ENCODE results near the gene FHOD3.

Gene FHOD3

DNA sequence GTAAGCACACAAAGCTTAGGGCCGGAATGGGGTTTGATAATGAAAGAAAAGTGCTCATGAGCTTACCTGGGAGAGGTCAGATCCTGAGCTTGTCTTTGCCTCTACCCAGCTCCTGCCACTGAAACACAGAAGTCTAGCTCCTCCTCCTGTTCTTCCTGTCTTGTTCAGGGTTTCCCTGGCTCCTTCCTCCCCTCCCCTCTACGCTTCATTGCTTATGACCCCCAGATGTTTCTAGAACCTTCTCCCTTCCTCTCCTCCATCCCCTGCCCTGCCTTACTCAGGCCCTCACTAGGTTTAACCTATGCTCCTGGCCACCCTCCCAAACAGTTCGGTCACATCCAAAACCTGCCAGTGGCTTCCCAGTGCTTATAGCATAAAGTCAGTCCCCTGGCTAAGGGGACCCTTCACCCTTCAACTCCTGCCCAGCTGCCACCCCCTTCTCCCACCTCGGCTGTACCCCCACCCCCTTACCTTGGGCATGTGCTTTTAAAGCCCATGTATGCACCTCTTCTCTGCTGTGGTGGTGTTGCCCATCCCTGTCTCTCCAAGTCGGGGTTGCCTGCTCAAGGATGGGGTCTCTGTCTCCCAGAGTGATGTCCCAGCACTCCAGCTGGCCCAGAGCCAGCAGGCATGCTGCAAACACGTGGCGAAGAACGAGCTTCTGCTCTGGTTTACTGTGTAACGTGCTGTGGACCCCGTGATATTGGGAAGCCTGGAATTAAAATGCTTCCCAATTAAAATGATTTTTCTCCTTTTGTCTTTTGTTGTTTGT, 297.7 kb downstream of the FHOD3 start:
- no peak for DNase-seq (ENCODE audit: low read depth)

DNA sequence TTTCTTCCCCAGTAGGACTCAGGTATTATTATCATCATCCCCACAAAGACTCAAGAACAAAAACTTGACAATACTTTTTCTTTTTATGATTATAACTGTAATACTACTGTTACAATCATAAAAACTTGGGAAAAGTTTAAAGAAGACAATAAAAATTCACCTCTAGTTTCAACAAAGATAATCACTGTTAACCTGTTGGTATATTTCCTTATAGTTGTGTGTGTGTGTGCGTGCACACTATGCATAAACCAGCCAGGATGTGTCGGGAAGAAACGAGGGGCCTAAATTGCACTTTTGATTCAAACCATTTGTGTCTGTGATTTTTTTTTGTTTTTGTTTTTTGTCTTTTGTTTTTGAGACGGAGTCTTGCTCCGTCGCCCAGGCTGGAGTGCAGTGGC, 298.3 kb downstream of the FHOD3 start:
- DNase-seq (ENCODE audit: low read depth), result no peak

DNA sequence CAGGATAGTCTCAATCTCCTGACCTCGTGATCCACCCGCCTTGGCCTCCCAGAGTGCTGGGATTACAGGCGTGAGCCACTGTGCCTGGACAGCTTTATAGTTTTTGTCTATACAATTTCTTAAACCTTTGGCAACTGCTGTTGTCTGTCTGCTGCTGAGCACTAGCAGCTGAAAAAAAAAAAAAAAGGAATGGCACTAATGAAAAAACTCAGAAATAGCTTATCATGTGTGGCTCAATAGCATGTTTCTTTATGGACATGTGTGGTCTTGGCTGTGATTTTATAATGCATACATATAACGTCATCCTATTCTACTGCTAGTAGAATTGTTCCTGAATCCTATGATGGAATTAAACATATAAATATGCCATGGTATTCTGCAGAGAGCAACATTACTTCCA, 300.1 kb downstream of the FHOD3 start:
- DNase-seq (ENCODE audit: low read depth), result no peak

DNA sequence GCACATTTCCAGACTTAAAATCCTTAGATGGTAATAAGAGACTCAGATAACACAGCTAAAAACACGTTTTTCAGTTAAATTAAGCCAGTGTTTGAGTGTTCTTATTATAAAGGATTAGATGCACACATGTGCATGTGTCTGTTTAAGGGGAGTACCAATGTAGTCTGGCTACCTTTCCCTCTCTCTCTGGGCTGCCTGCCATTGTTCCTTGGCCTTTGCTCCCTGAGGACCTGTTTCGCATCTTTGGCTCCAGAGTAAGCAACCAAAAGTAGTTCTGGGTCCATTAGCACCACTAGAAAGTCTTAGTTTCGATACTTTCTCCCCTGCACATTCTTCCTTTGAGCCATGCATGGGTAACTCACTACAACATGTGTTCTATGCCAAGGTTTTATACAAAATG, 303.0 kb downstream of the FHOD3 start:
- DNase-seq (ENCODE audit: low read depth), result no peak

DNA sequence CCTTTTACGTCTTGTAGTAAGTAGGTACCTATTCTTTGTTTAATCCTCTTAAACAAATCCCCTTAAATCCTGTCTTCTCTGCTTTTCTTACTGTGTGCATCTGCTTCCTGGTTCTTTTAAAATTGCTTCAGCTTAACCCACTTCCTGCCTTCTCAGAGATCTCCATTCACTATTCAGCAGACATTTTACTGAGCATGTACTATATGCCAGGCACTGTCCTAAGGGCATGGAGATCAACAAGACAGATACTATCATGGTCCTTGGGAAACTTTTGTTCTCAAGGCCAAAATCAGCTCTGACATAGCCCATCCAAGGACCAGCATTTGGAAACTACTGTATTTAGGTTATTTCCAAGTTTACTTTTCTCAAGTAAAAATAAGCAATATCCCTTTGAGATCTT, 303.8 kb downstream of the FHOD3 start:
- no peak for DNase-seq (ENCODE audit: low read depth)

DNA sequence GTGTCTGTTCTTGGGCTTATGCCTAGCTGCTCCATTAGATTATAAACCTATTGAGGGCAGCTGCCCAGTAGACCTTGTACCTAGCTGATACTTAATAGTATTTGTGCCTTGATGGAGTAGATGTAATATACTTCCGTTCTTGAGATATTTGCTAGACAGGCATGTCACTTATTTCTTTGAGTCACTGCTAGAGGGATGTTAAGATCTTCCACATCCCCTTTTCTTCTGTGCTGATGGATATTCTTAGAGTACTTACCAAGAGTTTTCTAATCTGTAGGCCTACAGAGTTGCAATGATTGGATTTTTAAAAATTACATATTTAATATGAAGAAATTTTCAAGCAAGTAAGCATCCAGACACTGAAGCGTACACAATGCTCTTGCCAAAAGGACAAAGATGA, 304.6 kb downstream of the FHOD3 start:
- DNase-seq (ENCODE audit: low read depth), result no peak

DNA sequence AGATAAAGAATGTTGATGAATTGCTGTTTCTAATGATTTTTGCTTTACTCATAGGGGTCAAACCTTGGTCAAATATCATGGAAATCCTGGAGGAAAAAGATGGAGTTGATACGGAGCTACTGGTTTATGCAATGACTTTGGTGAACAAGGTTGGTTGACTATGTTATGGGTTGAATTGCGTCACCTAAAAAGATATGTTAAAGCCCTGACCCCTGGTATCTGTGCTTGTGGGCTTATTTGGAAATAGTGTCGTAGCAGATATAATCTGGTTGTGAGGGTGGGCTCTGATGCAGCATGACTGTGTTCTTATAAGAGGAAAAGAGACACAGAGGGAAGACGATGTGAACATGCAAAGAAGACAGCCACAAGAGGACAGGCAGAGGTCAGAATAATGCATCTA, 305.1 kb downstream of the FHOD3 start:
- DNase-seq (ENCODE audit: low read depth), result no peak

DNA sequence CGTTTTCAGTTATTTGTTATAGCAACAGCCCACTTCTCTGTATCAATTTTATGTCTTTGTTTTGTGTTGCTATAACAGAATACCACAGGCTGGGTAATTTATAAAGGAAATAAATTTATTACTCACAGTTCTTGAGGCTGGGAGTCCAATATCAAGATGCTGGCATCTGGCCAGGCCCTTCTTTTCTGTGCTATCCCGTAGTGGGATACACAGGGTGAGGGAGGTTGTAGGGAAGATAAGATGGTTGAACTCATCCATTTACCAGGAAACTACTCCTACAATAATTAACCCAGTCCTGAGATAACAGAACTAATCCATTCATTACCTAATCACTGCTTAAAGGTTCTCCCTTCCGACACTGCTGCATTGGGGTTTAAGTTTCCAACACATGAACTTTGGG, 310.6 kb downstream of the FHOD3 start:
- no peak for DNase-seq (ENCODE audit: low read depth)

DNA sequence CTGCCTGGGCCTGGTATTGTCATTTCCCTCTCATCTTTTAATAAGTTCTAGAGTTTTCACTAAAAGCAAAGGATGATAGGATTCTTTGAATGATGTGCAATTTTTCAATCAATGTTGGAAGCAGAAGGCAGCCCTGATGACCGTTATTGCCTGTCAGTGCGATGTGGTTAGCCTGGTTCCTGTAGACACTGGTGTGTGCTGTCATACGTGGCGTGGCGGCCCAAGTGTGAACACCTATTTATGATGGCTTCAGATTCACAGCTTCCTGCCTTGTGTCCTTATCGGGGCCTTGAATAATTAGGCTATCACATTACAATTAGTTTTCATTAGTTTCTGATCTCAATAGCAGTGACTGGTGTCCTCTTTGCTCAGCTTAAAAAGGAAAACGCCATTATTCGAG, 312.7 kb downstream of the FHOD3 start:
- DNase-seq (ENCODE audit: low read depth), result no peak

DNA sequence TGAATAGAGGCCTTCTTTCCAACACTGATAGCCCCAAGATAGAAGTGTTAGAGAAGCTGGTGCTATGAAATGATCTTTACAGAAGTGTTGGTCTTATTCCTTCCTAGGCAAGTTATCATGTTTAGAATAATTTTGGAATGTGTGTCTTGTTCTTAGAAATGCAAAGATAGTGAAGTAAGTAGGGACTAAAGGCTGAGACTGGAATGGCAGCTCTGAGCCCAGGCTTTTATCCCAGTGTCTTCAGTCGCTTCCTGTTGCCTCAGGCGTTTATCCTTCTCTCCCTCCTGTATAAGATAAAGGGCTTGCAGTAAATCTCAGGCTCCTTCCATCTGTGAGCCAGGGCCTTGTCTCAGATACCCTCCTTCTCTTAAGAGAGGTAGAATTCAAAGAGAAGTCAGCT, 313.1 kb downstream of the FHOD3 start:
- DNase-seq (ENCODE audit: low read depth), result no peak

DNA sequence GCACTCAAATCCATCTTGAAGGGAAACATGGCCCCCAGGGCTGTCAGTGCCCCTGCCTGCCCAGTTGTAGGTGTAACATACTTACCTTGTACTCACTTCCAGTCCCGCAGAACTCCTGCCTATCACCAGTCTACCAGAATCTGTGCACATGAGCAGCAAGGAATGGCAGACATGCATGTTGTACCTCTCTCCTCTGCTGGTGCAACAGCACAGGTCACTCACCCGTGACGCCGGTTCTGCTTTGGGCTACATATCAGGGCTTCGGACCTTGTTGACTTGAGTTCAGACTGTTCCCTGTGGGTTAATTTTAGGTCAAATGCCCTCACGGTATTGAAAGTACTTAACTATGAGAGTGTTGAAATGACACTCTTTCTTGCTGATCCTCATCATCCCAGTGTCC, 315.6 kb downstream of the FHOD3 start:
- DNase-seq (ENCODE audit: low read depth), result no peak

DNA sequence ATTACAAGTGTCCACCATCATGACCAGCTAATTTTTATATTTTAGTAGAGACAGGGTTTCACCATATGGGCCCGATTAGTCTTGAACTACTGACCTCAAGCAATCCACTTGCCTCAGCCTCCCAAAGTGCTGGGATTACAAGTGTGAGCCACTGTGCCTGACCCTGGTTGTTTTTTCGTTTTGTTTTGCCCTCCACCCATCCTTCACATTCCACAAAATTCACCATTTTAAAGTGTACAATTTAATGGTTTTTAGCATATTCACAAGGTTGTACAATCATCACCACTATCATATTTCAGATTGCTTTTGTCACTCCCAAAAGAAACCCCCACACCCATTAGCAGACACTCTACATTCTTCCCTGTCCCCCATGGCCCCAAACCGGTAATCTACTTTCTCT, 316.3 kb downstream of the FHOD3 start:
- DNase-seq (ENCODE audit: low read depth), result no peak

DNA sequence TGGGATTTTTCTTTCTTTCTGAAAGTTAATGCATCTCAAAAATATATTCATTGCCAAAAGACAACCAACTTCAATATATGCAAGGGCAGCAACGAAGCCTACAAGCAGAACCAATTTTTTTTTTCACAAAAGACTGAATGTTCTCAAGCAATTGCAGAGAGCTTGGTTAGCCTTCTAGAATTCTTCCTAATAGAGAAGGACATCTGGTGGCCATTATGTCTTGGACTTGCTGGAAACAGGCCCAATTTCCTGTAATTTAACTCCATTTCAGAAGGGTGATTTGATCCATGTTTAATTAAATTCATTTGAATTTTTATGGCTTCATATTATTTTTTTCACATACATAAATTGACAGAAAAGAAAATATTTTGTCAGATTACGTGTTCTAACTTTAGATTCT, 323.3 kb downstream of the FHOD3 start:
- DNase-seq (ENCODE audit: low read depth), result no peak

DNA sequence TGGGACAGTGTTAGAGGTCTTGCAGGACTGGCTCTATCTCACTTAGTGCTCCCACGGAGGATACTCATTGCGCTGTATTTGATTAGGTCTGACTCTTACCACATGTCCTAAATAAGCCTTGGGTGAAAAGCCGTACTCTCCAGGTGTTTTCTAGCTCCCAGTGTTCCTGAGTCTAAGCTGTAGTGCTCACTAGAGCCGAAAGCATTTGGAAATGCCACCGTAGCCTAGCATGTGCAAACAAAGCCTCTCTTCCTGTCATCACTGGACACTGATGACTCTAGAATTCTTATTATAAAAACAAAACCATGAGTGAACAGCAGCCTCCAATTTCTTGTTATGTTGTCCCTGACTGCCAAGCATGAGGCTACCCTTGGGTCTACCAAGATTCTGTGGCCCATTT, 325.1 kb downstream of the FHOD3 start:
- DNase-seq (ENCODE audit: low read depth), result no peak

DNA sequence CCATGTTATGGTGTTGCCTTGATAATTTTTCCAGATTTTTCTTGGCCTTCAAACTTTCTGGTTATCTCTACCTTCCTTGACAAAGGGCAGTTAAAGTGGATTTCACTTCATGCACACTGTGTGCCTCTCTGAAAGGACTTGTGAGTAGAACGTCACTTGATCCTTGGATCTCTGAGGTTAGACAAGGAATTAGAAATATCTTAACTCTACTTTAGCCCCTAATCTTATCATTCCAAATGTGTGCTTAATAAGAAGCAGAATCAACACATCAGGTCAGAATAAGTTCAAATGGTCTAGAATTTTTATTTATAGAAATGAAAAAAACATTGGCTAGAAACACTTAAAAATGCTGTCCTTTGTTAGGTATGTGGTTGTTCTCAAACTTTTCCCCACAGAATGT, 325.6 kb downstream of the FHOD3 start:
- DNase-seq (ENCODE audit: low read depth), result no peak

DNA sequence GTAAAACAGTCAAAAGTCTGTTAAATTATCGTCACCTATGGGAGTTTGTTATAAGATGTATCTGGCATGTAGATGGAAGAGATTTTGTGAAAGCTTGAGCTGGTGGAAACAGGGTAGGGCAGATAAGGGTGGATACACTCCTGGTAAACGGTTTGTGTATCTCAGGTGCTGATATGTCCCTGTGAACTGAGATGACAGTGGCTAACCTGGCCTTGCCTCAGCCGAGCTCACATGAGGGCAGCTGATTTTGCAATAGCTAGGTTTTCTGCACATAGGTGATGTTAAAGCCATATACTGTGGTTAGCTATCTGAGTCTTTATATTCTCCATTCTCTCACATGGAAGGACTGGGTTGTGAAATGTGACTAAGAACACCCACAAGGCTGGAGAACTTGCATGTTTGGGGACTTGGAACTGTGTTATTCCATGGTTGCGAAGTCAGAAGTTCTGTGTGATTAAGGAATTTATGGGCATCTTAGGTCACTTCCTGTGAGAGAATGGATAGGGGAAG, 326.2 kb downstream of the FHOD3 start:
- no peak for DNase-seq (ENCODE audit: low read depth)

DNA sequence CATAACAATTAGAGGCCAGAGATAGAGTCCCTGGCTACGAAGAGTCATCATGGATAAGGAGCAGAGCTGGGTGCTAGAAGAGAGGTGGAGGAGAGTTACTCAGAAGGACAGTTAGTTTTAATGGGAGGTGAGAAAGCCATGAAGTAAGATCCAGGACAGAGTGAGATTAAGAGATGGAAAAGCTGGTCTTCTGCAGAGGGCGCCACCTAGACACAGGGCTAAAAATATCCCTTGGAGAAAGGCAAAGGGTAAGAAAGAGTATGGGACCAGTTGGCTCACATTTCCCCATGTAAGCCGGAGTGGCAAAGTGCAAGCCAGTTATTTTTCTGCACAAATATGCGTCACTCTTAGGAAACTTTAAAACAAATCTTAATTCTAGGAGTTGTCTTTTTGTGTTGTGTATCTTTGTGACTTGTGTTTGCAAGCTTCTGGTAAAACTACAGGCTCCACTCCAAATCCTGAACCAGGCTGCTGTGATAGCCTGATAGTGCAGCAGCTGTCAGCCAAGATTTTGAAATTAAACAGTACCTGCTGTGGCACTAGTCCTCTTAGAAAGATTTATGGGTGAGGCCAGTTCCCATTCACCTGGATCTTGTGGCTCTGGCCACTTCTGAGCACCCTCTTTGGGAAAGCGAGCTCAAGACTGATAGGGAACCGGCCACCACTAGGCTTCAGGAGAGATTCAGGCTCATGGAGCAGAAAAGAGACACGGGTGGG, 327.1 kb downstream of the FHOD3 start:
- no peak for DNase-seq (ENCODE audit: low read depth)

DNA sequence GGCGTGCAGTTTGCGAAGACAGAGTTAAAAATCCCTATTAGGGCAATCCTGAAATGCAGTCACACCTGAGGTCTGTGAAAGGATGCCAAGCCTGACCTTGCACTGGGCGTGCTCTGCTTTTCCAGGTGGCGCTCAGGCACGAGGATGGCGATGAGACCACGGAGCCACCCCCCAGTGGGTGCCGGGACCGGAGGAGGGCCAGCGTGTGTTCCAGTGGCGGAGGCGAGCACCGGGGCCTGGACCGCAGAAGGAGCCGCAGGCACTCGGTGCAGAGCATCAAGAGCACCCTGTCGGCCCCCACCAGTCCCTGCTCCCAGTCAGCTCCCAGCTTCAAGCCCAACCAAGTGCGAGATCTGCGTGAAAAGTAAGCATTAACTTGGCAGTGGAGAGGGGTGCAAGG, 327.9 kb downstream of the FHOD3 start:
- no peak for DNase-seq (ENCODE audit: low read depth)

DNA sequence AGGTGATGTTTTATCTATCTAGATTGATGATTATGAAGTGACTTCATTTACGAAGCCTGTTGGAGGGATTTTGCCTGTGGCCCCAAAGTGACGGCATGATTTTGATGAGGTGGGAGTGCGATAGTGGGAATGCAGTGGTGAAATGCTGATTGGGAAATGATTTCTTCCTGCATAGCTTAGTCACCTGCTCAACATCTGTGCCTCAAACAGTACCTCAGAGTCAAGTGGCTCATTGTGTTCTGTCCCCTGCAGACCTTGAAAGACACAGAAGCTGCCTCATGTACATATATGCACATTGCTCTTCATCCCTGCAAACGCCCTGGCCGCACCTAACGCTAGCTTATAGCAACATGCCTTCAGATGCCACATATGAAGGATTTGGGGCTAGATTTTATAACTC, 330.1 kb downstream of the FHOD3 start:
- no peak for DNase-seq (ENCODE audit: low read depth)

DNA sequence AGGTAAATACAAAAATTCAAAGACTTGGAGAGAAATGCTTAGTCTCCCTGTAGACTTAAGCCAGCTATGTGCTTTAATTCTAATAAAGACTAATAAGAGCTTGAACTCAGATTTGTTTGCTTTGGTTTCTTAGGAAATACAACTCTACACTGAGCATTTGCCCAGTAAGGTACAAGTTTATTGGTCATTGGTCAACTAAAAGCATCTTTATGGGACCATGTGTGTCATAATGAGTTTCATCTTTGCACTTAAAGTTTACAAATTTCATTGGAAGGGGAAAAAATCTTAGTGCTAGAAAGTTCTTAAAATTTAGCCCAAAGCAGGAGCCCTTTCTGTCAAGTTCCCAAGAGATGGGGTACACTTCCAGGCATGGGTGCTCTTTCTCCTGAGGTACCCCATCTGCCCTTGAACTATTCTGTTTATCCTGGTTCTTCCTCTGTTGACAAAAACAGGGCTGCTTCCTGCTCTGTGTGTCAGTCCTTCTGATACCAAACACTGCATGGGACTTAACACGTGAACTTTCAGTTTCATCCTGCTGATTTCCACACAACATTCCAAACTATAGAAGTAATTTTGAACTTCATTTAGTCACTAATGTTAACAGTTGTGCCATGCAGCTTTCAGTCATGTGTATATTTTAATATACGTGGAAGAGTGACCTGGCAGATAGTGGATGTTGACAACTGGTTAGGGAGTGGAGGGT, 331.1 kb downstream of the FHOD3 start:
- DNase-seq (ENCODE audit: low read depth), result no peak

DNA sequence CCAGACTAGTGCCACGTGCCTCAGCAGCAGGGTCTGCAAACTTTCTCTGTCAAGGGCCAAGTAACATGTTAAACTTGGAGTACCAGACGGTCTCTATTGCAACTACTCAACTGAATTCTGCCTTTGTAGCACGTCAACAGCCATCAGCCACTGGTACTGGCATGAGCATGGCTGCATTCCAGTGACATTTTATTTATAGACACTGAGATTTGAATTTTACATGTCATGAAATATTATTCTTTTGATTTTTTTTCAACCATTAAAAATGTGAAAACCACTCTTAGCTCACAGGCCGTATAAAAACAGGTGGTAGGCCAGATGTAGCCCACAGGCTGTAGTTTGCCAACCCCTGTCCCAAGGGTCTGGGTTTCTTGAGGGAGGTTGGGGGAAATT, 331.6 kb downstream of the FHOD3 start:
- no peak for DNase-seq (ENCODE audit: low read depth)

DNA sequence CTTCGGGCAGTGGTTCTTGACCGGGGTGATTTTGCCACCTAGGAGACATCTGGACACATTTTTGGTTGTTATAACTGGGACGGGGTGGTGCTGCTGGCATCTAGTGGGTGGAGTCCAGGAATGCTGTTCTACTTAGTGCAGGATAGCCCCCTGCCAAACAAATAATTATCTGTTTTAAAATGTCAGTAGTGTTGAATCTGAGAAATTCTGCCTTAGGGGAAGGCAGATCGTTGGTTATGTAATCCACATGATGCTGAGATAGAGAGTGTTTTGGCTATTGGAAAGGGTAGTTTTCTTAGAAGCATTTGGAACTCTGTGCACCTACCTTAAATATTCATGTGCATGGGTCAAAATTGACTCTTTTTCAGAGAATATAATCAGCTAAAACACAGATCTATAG, 332.3 kb downstream of the FHOD3 start:
- no peak for DNase-seq (ENCODE audit: low read depth)

DNA sequence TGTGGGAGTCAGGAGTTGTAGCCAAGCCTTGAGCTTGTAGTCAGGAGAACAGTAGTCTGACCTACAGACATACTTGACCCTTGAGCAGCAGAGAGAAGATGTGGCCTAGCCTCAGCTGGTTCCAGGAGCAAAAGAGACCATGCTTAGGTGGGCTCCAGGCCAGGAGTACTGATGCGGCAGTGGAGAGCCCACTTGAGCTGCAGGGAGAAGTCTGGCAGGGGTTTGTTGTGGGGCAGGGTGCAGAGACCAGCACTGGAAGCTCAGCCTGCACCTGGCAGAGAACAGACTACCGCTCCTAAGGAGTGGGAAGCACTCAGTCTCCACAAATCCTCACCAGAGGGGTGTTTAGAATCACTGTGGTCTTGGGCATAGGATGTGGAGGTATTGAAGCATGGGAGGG, 333.4 kb downstream of the FHOD3 start:
- DNase-seq (ENCODE audit: low read depth), result no peak

Data from activated T-helper 9 cell treated with anti-CD3 and anti-CD28 coated beads, Interleukin-2, amount 50 U/mL, for 16 hours (primary cell).